Parathyroid adenoma (tissue), 2 donors: ENCODE data around the gene INO80.

ENCODE experiments used
- H2AFZ ChIP-seq: fragments of 300-600 bp; sonication (generic); one replicate; pipeline ENCODE4 v1.7.0; 2017; ENCODE audit warnings: antibody characterized with exemption, mild to moderate bottlenecking
- H3K27ac ChIP-seq: fragments of 300-600 bp; sonication (generic); one replicate; pipeline ENCODE4 v1.7.0; 2017
- H3K27me3 ChIP-seq: fragments of 300-600 bp; sonication (generic); one replicate; pipeline ENCODE4 v1.7.0; 2017; ENCODE audit warnings: low read length; ENCODE audit not compliant: control insufficient read depth, insufficient read depth
- H3K36me3 ChIP-seq: fragments of 300-600 bp; sonication (generic); one replicate; pipeline ENCODE4 v1.7.0; 2017; ENCODE audit warnings: low read length; ENCODE audit not compliant: control insufficient read depth, insufficient read depth
- H3K4me1 ChIP-seq: fragments of 300-600 bp; sonication (generic); one replicate; pipeline ENCODE4 v1.7.0; 2017; ENCODE audit warnings: control low read depth
- H3K4me2 ChIP-seq: fragments of 300-600 bp; sonication (generic); one replicate; pipeline ENCODE4 v1.7.0; 2017; ENCODE audit warnings: low read length
- H3K4me3 ChIP-seq: fragments of 300-600 bp; sonication (generic); one replicate; pipeline ENCODE4 v1.7.0; 2017; ENCODE audit warnings: low read depth, low read length
- H3K79me2 ChIP-seq: fragments of 300-600 bp; sonication (generic); one replicate; pipeline ENCODE4 v1.7.0; 2017; ENCODE audit warnings: control low read depth
- H3K9ac ChIP-seq: fragments of 300-600 bp; sonication (generic); one replicate; pipeline ENCODE4 v1.7.0; 2017; ENCODE audit warnings: mild to moderate bottlenecking
- H3K9me3 ChIP-seq: fragments of 300-600 bp; sonication (generic); one replicate; pipeline ENCODE4 v1.7.0; 2017; ENCODE audit warnings: low read length; ENCODE audit not compliant: control insufficient read depth
- TF ChIP-seq, protein P1 (sequence below): fragments of 300-600 bp; sonication (generic); IDR thresholded peaks from one replicate; pipeline ENCODE4 v1.7.0; 2017; ENCODE audit warnings: antibody characterized with exemption, mild to moderate bottlenecking
- donor health status: primary hyperparathyroidism.

The INO80 gene

DNA sequence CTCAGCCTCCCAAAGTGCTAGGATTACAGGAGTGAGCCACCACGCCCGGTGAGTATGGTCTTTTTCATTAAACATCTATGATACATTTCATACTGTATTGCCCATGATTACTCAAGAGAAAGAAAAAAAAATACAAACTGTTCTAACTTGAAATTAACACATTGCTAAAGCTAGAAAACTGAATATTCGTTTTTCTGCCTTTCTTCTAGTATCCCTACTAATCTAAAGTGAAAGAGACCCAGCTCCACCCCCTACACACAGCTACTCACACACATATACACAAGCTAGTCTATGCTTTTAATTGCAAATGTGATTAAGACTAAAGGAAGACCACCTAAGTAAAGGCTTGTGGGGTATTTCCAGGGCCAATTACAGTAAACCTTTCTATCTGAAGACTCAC lies 43.1 kb downstream of the INO80 start:
- TF ChIP-seq, protein P1, sequence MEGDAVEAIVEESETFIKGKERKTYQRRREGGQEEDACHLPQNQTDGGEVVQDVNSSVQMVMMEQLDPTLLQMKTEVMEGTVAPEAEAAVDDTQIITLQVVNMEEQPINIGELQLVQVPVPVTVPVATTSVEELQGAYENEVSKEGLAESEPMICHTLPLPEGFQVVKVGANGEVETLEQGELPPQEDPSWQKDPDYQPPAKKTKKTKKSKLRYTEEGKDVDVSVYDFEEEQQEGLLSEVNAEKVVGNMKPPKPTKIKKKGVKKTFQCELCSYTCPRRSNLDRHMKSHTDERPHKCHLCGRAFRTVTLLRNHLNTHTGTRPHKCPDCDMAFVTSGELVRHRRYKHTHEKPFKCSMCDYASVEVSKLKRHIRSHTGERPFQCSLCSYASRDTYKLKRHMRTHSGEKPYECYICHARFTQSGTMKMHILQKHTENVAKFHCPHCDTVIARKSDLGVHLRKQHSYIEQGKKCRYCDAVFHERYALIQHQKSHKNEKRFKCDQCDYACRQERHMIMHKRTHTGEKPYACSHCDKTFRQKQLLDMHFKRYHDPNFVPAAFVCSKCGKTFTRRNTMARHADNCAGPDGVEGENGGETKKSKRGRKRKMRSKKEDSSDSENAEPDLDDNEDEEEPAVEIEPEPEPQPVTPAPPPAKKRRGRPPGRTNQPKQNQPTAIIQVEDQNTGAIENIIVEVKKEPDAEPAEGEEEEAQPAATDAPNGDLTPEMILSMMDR: no peak
- no peak overlapping the region for H3K4me2 ChIP-seq
- no peaks in the 10 kb centered on the region for H3K4me1 ChIP-seq
- no peaks in the 10 kb centered on the region for H3K79me2 ChIP-seq
- H3K9ac ChIP-seq: no peak overlapping the region
- no peaks in the 10 kb centered on the region for H3K9me3 ChIP-seq
- H3K4me3 ChIP-seq: no peak overlapping the region
- no peak overlapping the region for H3K27ac ChIP-seq
- no peak overlapping the region for H2AFZ ChIP-seq
- no peaks in the 10 kb centered on the region for H3K36me3 ChIP-seq
- H3K27me3 ChIP-seq: no peaks in the 10 kb centered on the region

DNA sequence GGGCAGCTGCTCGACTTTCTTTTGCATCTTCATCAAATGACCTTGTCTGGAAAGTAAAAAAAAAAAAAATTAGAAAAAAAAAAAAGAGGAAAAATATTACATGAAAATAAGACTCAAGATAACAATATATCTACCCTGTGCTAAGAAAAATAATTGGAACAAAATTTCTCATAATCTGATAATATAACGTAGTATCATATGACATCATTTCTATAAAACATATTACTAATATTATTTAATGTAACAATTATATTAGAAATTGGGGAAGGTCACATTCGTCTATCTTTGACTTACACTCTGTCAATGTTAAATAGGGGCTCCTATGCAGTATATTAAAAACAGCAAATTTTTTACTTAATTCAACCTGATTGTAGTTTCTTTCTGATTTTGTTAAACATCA lies 44.1 kb downstream of the INO80 start:
- TF ChIP-seq, protein P1: no peak
- Histone ChIP-seq H3K4me2 (no peak overlapping the region), H3K4me1 (no peaks in the 10 kb centered on the region), H3K27ac (no peak overlapping the region), H3K4me3 (no peak overlapping the region), H3K9ac (no peak overlapping the region), H3K9me3 (no peaks in the 10 kb centered on the region), H2AFZ (no peak overlapping the region), H3K36me3 (no peaks in the 10 kb centered on the region), H3K79me2 (no peaks in the 10 kb centered on the region), H3K27me3 (no peaks in the 10 kb centered on the region)

DNA sequence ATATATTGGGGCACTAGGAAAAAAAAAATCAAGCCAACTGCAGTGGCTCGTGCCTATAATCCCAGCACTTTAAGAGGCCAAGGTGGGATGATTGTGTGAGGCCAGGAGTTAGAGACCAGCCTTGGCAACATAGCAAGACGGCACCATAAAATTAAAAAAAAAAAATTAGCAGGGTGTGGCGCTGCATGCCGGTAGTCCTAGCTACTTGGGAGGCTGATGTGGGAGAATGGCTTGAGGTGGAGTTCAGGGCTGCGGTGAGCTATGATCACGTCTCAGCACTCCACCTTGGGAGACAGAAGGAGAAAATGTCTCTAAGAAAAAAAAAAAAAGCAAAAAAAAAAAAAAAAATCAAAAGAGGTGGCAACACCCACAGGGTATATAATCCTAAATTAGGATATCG lies 49.6 kb downstream of the INO80 start:
- no peaks in the 10 kb centered on the region for H3K36me3 ChIP-seq
- H3K4me2 ChIP-seq: no peak overlapping the region
- no peaks in the 10 kb centered on the region for H3K4me1 ChIP-seq
- no peak overlapping the region for H2AFZ ChIP-seq
- H3K9me3 ChIP-seq: no peaks in the 10 kb centered on the region
- H3K27me3 ChIP-seq: no peaks in the 10 kb centered on the region
- H3K4me3 ChIP-seq: no peak overlapping the region
- no peak overlapping the region for H3K27ac ChIP-seq
- no peaks in the 10 kb centered on the region for H3K79me2 ChIP-seq
- H3K9ac ChIP-seq: no peak overlapping the region
- TF ChIP-seq, protein P1: no peak

DNA sequence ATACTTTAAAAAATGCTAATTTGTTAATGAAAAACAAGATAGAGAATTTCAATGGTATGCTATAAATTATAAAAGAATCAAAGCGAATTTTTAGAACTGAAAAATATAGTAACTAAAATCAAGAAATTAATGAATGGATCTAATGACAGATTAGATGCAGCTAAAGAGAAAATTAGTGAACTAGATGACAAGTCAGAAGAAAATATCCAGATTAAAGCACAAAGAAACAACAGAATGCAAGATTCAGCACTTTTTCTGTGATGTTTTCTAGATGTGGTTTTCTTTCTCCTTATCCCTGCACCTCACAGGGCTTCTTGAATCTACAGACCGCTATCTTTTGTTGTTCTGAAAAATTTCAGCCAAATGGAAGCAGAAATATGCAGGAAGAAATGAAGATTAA lies 54.4 kb downstream of the INO80 start:
- Histone ChIP-seq H3K36me3 (no peaks in the 10 kb centered on the region), H3K79me2 (no peaks in the 10 kb centered on the region), H3K4me1 (no peaks in the 10 kb centered on the region), H3K4me2 (no peak overlapping the region), H3K9me3 (no peaks in the 10 kb centered on the region), H3K27ac (no peak overlapping the region), H3K9ac (no peak overlapping the region), H2AFZ (no peak overlapping the region), H3K27me3 (no peaks in the 10 kb centered on the region), H3K4me3 (no peak overlapping the region)
- TF ChIP-seq, protein P1: no peak

DNA sequence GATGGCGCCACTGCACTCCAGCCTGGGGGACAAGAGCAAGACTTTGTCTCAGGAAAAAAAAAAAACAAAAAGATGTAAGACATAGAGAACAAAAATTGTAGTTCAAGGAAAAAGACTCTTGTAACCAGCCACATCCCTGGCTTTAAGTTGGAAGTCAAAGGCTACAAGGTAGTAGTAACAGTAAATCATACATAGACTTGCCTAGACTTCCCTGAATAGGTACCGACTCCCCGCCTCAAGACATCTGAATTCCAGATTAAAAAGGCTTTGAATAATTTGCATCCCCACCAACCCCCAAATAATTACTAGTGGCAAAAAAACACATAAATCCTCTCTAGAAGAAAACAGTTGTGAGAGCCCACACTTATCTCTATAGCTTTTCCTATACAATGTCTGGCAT lies 55.6 kb downstream of the INO80 start:
- TF ChIP-seq, protein P1: no peak

More for the DNA sequence above, 55.6 kb downstream of the INO80 start:
- Histone ChIP-seq H3K27me3 (no peaks in the 10 kb centered on the region), H3K79me2 (no peaks in the 10 kb centered on the region), H3K4me2 (no peak overlapping the region), H3K27ac (no peak overlapping the region), H2AFZ (no peak overlapping the region), H3K36me3 (no peaks in the 10 kb centered on the region), H3K4me3 (no peak overlapping the region), H3K9ac (no peak overlapping the region), H3K4me1 (no peaks in the 10 kb centered on the region), H3K9me3 (no peaks in the 10 kb centered on the region)
